Lower lobe of right lung (tissue), 2 donors: ENCODE data around the gene ADD1. TPM values are rescaled to one million over a fixed set of nuclear protein-coding genes. Genes with fewer than 3 reads are reported as not detected.

Experiments used
- ATAC-seq, 2 donors: fragments of 200-7000 bp; cut with Tn5 transposase; one replicate each; pipeline ENCODE4 v1.9.1; 2020 to 2022; ENCODE audit warnings: mild to moderate bottlenecking in 2 of 2, moderate library complexity in 2 of 2
- DNase-seq: peaks from one replicate; pipeline ENCODE4 v3.0.0-alpha.2; 2020
- H3K27ac ChIP-seq: fragments of 200-600 bp; one replicate; pipeline ENCODE4 v1.8.0; 2022
- H3K27me3 ChIP-seq: fragments of 200-600 bp; one replicate; pipeline ENCODE4 v1.8.0; 2022; ENCODE audit warnings: low read depth
- H3K36me3 ChIP-seq: fragments of 200-600 bp; one replicate; pipeline ENCODE4 v1.8.0; 2022; ENCODE audit warnings: mild to moderate bottlenecking
- H3K4me1 ChIP-seq: fragments of 200-600 bp; one replicate; pipeline ENCODE4 v1.8.0; 2022
- H3K4me3 ChIP-seq: fragments of 200-600 bp; one replicate; pipeline ENCODE4 v1.8.0; 2022; ENCODE audit warnings: mild to moderate bottlenecking
- H3K9me3 ChIP-seq: fragments of 200-600 bp; one replicate; pipeline ENCODE4 v1.8.0; 2022
- CTCF ChIP-seq: fragments of 200-600 bp; IDR thresholded peaks from one replicate; pipeline ENCODE4 v1.8.0; 2022; ENCODE audit warnings: antibody characterized with exemption, mild to moderate bottlenecking
- intact Hi-C: fragments of 100-400 bp; cut with DNase I; formaldehyde crosslinking; loops from one replicate; pipeline ENCODE4 v1.11.0; 2022
- total RNA-seq: library from RNA; stranded (reverse); fragmentation: NEBNext Ultra II Directional; extraction: Animal tissue kit (Norgen Biotek cat#: 25700); gene quantifications from one replicate; pipeline ENCODE4 v1.2.1, GENCODE V29; 2021
- donor health status: DM: no; HTN: yes; CAD: no; lungs with severe emphysema.

The ADD1 gene
- total RNA-seq, 1 donor from 2014 or later, result 279 TPM

- no peak for TF ChIP-seq CTCF
- Histone ChIP-seq H3K9me3 (no peaks in the 10 kb centered on the region), H3K27ac (no peak overlapping the region), H3K4me3 (no peak overlapping the region), H3K4me1 (peaks cover 19% of the 10 kb centered on the region), H3K36me3 (peaks cover 100% of the 10 kb centered on the region), H3K27me3 (no peaks in the 10 kb centered on the region)
- DNase-seq (no peak), ATAC-seq (no peak)
- intact Hi-C loops, result no loop called here
Observed at GRCh38 chr4:2909583-2909982, 65.9 kb downstream of the ADD1 start.

GRCh38 chr4:2910409-2910808 is 66.8 kb downstream of the ADD1 start:
- Histone ChIP-seq H3K9me3 (no peaks in the 10 kb centered on the region), H3K4me1 (peaks cover 19% of the 10 kb centered on the region), H3K36me3 (peaks cover 100% of the 10 kb centered on the region), H3K27me3 (no peaks in the 10 kb centered on the region), H3K27ac (no peak overlapping the region), H3K4me3 (no peak overlapping the region)
- DNase-seq (no peak), ATAC-seq (no peak)
- intact Hi-C loops, result no loop called here
- no peak for TF ChIP-seq CTCF

GRCh38 chr4:2911868-2912267 is 68.2 kb downstream of the ADD1 start:
- H3K27me3 ChIP-seq, result no peaks in the 10 kb centered on the region
- intact Hi-C loops, result no loop called here
- H3K4me1 ChIP-seq, result peaks cover 19% of the 10 kb centered on the region
- H3K27ac ChIP-seq, result no peak overlapping the region
- no peaks in the 10 kb centered on the region for H3K9me3 ChIP-seq
- DNase-seq, result no peak
- peaks cover 100% of the 10 kb centered on the region for H3K36me3 ChIP-seq
- no peak overlapping the region for H3K4me3 ChIP-seq
- no peak for TF ChIP-seq CTCF
- ATAC-seq, result no peak

GRCh38 chr4:2913168-2913567 is 69.5 kb downstream of the ADD1 start:
- peaks cover 93% of the 10 kb centered on the region for H3K36me3 ChIP-seq
- peak; percentile 89 to 91 for ATAC-seq
- intact Hi-C loops, result no loop called here

GRCh38 chr4:2914256-2915126 is 70.8 kb downstream of the ADD1 start:
- peak; percentile 79 to 80 for ATAC-seq

More at GRCh38 chr4:2913168-2913567, 69.5 kb downstream of the ADD1 start:
- Histone ChIP-seq H3K4me1 (peaks cover 16% of the 10 kb centered on the region), H3K9me3 (no peaks in the 10 kb centered on the region), H3K4me3 (no peak overlapping the region), H3K27ac (peak overlapping the region; percentile 46), H3K27me3 (no peaks in the 10 kb centered on the region)
- no peak for TF ChIP-seq CTCF
- DNase-seq, result peak; percentile 72

More at GRCh38 chr4:2914256-2915126, 70.8 kb downstream of the ADD1 start:
- no peaks in the 10 kb centered on the region for H3K9me3 ChIP-seq
- intact Hi-C loops, result no loop called here
- H3K27me3 ChIP-seq, result no peaks in the 10 kb centered on the region
- peaks cover 88% of the 10 kb centered on the region for H3K36me3 ChIP-seq
- no peak for TF ChIP-seq CTCF
- H3K4me1 ChIP-seq, result peaks cover 13% of the 10 kb centered on the region
- H3K27ac ChIP-seq, result peak overlapping the region; percentile 2
- H3K4me3 ChIP-seq, result no peak overlapping the region
- DNase-seq, result no peak
